ENCODE measurements around the gene CSF2.
A peak's percentile ranks its signal among the peaks of the same experiment; 100 is the strongest.

The CSF2 gene

DNA sequence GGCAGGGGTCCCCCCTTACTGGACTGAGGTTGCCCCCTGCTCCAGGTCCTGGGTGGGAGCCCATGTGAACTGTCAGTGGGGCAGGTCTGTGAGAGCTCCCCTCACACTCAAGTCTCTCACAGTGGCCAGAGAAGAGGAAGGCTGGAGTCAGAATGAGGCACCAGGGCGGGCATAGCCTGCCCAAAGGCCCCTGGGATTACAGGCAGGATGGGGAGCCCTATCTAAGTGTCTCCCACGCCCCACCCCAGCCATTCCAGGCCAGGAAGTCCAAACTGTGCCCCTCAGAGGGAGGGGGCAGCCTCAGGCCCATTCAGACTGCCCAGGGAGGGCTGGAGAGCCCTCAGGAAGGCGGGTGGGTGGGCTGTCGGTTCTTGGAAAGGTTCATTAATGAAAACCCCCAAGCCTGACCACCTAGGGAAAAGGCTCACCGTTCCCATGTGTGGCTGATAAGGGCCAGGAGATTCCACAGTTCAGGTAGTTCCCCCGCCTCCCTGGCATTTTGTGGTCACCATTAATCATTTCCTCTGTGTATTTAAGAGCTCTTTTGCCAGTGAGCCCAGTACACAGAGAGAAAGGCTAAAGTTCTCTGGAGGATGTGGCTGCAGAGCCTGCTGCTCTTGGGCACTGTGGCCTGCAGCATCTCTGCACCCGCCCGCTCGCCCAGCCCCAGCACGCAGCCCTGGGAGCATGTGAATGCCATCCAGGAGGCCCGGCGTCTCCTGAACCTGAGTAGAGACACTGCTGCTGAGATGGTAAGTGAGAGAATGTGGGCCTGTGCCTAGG, at the start of gene CSF2:
Gene CSF2 (plus strand): TSS at position 559 of the 783 bp plus-strand sequence. CDS start 35 bp downstream, at position 594.
- intact Hi-C loops (cut with DNase I) = no loop called here

DNA sequence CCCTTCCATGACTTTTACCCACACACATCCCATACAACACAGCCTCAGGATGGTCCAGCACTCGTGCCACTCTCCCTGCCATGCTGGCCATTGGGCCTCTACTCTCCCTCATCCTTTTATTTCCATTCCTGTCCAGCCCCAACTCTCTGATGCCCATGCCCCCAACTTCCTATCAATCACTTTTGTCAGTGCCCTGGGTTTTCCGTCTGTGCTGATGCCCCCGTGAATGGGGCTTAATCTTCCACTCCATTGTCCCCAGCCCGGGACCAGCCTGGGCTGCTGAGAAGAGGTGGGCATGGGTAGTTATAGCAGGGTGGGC, 49.5 kb upstream of the CSF2 start:
- DNase-seq = peak in 1 of 10 donors; percentile 53
- intact Hi-C loops (cut with DNase I) = no loop called here

More for the DNA sequence above, at the start of gene CSF2:
- peak in 2 of 10 donors; percentile 33 to 79 for DNase-seq

DNA sequence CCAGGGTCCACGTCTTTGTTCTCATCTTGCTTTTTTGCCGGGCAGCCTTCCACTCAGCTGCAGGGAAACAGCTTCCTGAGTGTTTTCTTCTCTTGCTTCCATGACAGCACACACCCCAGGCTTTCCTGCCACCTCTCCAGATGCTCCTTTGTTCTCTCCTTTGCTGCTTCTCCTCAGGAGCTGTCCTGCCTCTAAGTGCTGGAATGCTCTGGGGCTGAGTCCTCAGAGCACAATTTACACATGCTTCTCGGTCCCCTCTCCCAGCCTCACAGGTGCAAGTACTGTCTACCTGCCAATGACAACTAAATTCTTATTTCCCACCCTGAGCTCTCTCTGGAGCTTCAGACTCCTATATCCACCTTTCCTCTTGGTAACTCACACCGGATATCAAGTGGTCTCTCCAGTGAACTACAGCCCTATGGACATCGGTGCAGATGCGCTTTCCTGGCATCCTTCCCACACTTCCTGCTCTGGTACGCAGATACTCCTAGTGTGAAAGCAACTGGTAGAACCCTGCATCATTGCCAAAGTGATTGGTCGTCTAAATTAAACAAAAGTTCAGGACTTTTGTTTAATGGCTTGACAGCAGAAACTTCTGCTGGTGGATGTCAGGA, 48.7 kb upstream of the CSF2 start:
- intact Hi-C loops (cut with DNase I) = no loop called here
- DNase-seq = no peak

DNA sequence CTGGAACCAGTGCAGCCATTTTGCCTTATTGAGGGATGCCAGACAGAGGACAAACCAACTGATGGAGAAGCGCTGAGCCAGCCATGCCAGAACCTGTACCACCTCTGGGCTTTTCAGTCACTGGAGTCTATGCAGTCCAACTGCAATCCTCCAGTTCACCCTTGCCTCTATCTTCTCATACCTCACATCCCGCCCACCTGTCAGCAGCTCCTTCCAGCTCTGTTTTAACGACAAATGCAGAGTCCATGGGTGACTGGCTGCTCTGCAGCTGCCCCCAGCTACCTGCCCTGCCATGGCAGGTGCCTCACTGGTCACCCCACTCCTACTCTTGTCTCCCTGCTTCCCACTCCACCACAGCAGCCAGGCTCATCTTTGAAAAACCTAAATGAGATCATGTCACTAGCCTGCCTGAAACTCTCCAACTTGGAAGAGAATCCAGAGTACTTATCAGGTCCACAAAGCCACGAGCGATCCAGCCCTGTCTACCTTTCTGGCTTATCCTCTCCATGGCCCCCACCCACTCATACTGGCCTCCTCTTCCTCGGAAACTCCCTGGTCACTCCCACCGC, 48.1 kb upstream of the CSF2 start:
- intact Hi-C loops (cut with DNase I) = no loop called here
- no peak for DNase-seq

DNA sequence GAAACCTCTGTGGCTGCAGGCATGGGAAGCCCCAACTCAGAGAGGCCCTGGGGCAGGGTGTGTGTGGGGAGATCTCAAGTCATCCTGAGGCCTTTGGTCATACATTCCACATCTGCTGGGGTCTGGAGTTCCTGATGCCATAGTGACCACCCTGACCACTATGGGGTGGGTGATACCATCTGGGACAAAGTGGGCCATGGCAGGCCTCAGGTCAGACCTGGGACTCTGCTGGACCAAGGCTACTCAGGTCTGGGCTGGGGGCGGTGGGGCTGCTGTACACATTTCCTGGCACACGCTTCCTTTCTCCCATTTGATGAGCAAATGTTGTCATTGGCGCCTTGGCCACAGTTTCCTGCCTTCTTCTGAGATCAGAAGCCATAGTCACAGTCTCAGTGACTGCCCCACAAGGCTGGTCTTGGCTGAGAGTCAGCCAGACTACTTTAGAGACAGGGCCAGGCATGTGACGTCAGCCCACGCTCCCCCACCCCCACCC, 47.0 kb upstream of the CSF2 start:
- intact Hi-C loops (cut with DNase I) = no loop called here

DNA sequence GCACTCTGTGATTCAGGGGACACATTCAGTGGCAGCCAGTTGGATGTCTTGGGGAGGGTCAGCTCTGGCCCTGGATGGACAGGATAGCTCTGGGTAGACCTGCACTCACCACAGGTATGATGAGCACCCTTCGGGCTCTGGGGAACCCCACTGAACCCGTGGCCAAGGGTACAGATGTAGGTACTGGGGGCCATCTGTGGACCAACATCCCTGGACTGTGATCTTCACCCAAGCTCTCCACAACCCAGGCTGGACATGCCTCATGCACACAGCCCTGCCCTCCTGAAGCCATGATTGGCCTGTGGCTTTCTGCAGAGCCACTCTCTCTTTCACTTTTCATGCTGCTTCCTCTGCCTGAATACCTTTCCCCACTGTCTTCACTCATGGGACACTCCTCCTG, 46.6 kb upstream of the CSF2 start:
- intact Hi-C loops (cut with DNase I) = no loop called here

More for the DNA sequence above, 47.0 kb upstream of the CSF2 start:
- peak in 1 of 10 donors; percentile 62 for DNase-seq

DNA sequence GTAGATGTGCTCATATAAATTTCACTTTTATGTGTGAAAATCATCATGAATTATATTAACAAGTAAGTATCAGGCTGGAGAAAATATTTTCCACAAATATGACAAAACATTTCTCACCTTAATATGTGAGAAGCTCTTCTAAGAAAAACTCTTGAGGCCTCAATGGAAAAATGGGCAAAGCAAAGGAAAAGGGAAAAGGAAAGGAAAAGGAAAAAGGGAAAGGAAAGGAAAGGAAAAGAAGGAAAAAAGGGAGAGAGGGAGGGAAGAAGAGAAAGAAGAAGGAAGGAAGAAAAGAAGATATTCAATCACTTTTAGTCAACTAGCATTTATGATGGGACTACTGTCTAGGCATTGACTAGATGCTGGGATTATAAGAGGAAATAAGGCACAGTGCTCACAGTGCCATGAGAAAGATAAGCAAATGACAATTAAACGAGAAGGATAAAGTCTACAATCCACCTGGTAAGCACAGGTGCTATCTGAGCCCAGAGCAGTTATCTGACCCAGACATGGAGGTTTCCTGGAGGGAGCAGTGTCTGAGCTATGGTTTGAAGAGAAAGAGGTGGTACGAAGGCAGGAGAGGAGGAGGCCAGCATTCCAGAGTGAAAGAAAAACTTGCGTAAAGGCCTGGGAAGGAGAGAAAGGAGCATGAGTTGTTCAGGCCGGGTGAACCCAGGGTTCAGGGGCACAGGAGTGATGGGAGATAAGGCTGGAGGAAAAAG, 43.8 kb upstream of the CSF2 start:
- intact Hi-C loops (cut with DNase I) = no loop called here
- no peak for DNase-seq

More for the DNA sequence above, 46.6 kb upstream of the CSF2 start:
- peak in 1 of 10 donors; percentile 27 for DNase-seq

DNA sequence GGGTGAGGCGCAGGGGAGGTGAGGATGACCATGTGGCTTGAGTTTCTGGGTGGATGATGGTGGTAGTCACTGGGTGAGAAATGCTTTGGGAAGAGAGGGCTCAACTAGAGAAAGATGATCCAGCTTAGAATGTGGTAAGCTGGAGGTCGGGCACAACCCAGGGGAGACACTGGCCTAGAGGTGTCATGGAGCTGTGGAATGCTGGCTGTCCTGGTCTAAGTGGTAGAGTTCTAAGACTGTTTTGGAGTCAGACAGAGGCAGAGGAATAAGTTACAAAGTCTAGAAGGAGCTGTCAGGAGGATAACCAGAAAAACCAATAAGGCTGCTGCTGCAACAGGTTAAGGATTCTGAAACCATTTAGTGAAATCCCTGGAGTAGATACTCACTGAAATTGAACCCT, 43.0 kb upstream of the CSF2 start:
- intact Hi-C loops (cut with DNase I) = no loop called here
- no peak for DNase-seq

DNA sequence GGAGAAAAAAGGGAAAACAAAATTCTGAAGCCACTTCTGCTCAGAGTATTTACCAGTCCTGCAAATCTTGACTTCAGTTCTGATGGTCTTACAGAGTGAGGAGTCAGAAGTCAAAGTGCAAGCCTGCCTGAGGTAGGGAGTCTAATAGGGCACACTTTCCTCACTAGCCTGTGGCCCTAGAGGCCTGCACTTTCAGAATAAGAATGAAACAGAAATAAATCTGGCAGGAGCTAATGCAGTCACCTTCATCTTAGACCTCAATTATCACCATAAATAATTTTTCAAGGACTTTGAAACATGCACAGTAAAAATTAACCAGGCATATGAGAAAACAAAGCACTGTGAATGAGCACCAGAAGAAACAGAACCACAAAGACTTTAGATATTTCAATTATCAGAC, 41.4 kb upstream of the CSF2 start:
- no peak for DNase-seq
- intact Hi-C loops (cut with DNase I) = no loop called here

DNA sequence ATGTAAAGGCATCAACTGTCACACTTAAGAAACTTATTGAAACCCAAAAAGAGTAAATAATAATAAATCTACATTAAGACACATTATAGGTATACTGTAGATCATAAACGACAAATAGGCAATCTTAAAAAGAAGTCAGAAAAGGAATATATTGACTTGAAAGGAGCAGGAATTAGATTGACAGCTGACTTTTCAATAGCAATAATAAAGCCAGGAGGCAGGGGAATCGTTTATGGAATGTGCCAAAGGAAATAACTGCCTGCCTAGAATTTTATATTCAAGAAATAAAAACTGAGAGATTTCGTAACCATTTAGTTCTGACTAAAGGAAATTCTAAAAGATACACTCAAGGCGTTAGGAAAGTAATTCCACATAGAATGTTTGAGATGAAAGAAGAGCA, 40.5 kb upstream of the CSF2 start:
- intact Hi-C loops (cut with DNase I) = no loop called here
- DNase-seq = no peak

DNA sequence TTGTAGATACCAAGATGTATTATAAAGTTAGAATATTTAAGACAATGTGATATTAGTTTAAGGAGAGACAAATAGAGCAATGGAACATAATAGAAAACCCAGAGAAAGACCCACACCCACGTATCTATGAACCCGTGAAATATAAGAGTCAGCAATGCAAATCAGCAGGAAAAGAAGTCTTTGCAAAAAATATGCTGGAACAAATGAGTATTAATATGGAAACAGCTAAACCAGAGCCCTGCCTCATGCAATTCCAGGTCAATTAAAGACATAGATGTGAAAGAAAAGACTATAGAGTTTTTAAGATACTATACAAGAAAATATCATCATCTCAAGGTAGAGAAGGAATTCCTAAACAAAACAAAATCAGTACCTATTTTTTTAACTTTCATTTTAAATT, 36.2 kb upstream of the CSF2 start:
- intact Hi-C loops (cut with DNase I) = no loop called here
- no peak for DNase-seq

DNA sequence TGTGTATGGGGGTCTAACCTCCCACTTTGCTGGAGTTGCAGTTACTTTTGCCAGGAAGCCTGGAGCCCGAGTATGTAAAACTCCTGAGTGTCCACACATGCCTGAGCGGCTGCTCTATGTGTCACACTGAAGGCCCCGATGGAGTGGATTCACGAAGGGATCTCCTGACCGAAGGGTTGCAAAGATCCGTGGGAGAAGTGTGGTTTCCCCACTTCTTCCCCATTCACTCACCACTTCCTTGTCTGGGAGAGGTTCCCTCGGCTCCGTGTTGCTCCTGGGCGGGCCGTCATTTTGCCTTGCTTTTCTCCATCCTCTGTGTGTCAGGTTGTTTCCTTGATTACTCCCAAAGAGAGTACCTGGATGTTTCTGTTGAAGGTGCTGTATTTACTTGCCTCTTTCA, 29.4 kb upstream of the CSF2 start:
- DNase-seq = peak in 2 of 10 donors; percentile 54 to 57
- intact Hi-C loops (cut with DNase I) = no loop called here

DNA sequence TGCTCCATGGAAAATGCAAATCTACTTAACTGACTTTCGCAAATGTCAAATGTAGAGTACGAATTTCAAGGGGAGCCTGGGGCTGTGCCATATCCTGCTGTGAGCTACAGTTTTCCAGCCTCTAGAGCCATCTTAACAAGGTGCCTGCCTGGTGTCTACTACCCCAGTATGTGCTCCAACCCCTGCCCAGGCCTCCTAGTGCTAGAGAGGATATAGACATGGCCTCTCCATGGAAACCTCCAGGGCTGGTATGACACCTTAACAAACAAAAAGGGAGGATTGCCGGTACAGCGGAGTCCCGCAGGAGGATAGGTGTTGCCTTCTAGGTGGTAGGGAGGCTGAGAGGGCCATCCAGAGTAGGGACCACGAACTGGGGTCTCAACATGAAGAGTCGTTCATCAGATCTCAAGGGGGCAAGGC, 26.7 kb upstream of the CSF2 start:
- peak in 1 of 10 donors; percentile 48 for DNase-seq
- intact Hi-C loops (cut with DNase I) = no loop called here

DNA sequence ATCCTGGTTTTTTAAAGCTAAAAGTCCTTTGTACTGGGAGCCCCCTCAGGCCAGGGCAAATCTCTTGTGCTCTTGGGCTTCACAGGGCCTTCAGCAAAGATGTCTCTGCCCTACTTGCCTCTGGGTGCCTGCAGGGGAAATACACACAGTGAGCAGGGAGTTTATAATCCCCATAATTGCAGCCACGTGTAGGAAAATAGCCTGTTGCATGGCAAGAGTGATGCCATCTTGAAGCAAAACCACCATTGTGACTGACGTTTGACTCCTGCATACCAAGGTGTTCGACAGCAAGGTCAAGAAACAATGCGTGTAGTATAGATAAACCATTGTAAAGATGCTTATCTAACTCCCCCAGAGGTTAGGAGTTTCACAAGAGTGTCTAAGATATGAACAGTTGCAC, 24.5 kb upstream of the CSF2 start:
- intact Hi-C loops (cut with DNase I) = no loop called here
- DNase-seq = no peak

DNA sequence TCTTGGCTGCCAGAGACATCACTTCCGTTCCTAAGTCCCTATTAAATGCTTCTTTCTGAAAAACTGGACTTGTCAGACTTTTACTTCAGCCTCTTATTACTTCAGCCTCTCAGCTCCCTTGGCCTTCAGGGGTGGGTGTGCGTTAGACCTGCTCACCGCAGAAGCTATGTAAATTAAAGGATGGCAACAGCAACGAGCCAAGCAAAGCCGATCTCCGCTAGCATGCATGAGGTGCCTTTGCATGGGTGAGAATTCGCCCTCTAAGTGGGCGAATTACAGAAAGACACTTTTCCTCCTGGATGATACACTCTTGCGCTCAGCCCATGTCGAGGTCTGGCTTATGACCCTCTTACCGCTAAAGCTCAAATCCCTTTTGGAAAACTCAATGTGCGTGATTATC, 24.0 kb upstream of the CSF2 start:
- intact Hi-C loops (cut with DNase I) = no loop called here
- DNase-seq = peak in 1 of 10 donors; percentile 45

DNA sequence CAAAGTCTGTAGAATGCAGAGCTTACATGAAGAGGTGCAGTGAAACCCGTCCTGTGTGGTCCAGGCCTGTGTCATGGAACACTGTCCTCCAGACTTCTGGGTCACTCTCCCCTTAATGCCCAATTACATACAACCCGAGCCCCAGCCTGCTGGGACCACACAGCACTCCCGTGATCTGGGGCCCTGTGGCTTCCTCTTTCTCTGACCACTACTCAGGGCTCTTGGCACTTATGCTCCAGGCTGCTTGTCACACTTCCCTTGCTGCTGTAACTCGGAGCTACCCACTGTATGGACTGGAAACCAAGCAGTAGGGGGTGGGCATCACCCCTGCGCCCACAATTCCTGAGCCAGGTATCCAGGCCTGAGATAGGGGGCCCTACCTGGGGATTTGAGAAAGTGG, 23.5 kb upstream of the CSF2 start:
- peak in 3 of 10 donors; percentile 43 to 84 (median 52) for DNase-seq
- intact Hi-C loops (cut with DNase I) = no loop called here

DNA sequence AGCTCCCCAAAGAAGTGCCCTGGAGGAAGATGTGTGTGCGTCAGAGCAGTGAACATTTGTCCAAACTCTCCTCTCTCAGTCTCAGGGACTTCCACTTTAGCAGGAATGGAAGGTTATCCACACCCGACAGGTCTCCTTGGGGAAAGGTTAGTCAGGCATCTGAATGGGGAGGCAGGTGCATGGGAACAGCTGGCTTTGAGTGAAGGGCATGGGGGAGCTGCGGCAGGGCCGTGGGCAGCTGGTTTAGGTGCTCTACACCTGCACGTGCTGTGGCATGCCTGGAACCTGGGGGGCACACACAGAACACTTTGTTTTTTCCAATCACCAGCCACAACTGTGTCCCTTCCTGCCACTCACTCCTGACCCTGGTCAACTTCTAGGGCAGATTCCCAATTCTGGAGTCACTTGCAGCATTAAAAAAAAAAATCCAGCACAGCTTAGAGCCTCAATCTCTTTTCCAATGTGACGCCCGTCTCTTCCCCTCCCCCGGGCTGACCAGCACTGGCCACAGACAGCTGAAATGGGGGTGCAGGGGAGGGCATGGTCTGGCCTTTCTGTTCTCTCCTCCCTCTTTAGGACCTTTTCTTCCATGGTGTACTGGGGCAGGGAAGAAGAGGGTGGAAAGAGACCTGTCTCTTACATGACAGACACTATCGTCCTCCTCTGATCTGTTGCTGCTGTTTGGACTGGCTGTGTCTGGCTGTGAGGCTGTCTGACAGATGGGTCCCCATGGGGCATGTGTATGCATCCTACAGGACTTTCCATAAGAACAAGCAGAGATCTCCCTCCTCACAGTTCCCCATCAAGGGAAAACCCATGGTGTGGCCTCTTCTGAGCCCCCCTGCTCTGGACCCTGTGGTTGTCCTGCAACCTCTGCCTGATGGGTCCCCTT, 22.7 kb upstream of the CSF2 start:
- peak in 1 of 10 donors; percentile 31 for DNase-seq
- intact Hi-C loops (cut with DNase I) = no loop called here

DNA sequence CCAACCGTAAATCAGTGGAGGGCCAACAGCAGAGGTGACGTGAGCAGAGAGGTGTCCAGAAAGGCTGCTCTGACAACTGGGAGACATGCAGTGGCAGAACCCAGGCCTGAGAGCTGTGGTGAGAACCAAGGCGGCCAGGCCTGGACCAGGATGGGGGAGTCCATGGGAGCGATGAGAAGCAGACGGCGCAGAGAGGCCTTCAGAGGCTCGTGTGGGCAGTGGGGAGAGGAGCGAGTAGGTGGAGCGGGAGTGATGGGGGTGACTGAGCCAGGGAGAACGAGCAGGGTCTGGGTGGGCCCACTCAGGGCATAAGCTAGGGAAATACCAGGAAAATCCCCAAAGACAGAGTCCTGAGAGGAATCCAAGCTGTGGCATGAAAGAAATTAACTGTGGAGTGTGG, 21.1 kb upstream of the CSF2 start:
- intact Hi-C loops (cut with DNase I) = no loop called here
- DNase-seq = peak in 2 of 10 donors; percentile 40 to 77

DNA sequence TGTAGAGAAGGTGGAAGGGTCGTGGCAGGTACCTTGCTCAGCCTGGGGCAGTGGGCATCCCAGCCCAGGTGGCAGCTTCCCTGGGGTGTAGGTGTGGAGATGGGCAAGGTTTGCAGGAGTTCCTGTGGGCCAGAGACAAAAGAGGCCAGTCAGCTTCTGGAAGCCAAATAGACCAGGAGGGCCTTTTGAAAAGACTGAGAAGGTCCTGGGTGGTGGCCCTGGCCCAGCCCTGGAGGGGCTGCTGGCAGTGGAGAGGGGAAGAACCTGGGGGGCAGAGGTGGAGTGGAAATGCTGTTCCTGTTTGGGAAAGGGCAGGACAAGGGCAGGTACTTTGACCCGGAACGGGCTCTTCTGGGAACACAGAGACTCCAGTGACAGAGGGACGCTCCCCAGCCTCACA, 20.1 kb upstream of the CSF2 start:
- DNase-seq = peak in 3 of 10 donors; percentile 30 to 54 (median 49)
- intact Hi-C loops (cut with DNase I) = no loop called here
